GM23338 (cell line): ENCODE results near the gene EEPD1. TPM values are rescaled to one million over a fixed set of nuclear protein-coding genes. Genes with fewer than 3 reads are reported as not detected.
A peak's percentile ranks its signal among the peaks of the same experiment; 100 is the strongest.

ENCODE experiments used
- ATAC-seq: fragments of 200-7000 bp; cut with Tn5 transposase; 3 replicates; pipeline ENCODE4 v1.9.1; 2020
- DNase-seq: peaks from one replicate; pipeline ENCODE4 v3.0.0-alpha.2; 2015; ENCODE audit warnings: low spot score
- H2AFZ ChIP-seq: fragments of 200-600 bp; sonication (generic); 2 replicates; pipeline ENCODE4 v1.8.0; 2016; ENCODE audit warnings: antibody characterized with exemption, mild to moderate bottlenecking, moderate library complexity
- H3F3A ChIP-seq: fragments of 200-600 bp; sonication (generic); replicated peaks from 2 replicates; pipeline ENCODE4 v1.8.0; 2017; ENCODE audit warnings: antibody characterized with exemption, mixed run types, low read depth
- H3K27ac ChIP-seq: fragments of 200-600 bp; sonication (generic); 2 replicates; pipeline ENCODE4 v1.6.1; 2016; ENCODE audit warnings: low read depth
- H3K27me3 ChIP-seq: fragments of 200-600 bp; sonication (generic); 2 replicates; pipeline ENCODE4 v1.8.0; 2016; ENCODE audit warnings: mild to moderate bottlenecking, mixed run types, moderate library complexity; ENCODE audit not compliant: insufficient read depth
- H3K36me3 ChIP-seq: fragments of 200-600 bp; sonication (generic); 2 replicates; pipeline ENCODE4 v1.8.0; 2016; ENCODE audit warnings: mild to moderate bottlenecking; ENCODE audit not compliant: insufficient read depth
- H3K4me1 ChIP-seq: fragments of 200-600 bp; sonication (generic); 2 replicates; pipeline ENCODE4 v1.8.0; 2016; ENCODE audit warnings: mild to moderate bottlenecking, moderate library complexity; ENCODE audit not compliant: insufficient read depth
- H3K4me2 ChIP-seq: fragments of 200-600 bp; sonication (generic); 2 replicates; pipeline ENCODE4 v1.7.1; 2017; ENCODE audit warnings: mixed run types
- H3K4me3 ChIP-seq: fragments of 200-600 bp; sonication (generic); 2 replicates; pipeline ENCODE4 v1.6.1; 2016; ENCODE audit warnings: mixed run types
- H3K79me2 ChIP-seq: fragments of 200-600 bp; sonication (generic); replicated peaks from 2 replicates; pipeline ENCODE4 v1.8.0; 2017; ENCODE audit warnings: mild to moderate bottlenecking; ENCODE audit not compliant: insufficient read depth
- H3K9me2 ChIP-seq: fragments of 200-600 bp; sonication (generic); 2 replicates; pipeline ENCODE4 v1.8.0; 2017; ENCODE audit not compliant: insufficient read depth
- H4K20me1 ChIP-seq: fragments of 200-600 bp; sonication (generic); replicated peaks from 2 replicates; pipeline ENCODE4 v1.8.0; 2017; ENCODE audit warnings: mild to moderate bottlenecking; ENCODE audit not compliant: insufficient read depth
- H3K27ac Mint-ChIP-seq: 2 replicates; pipeline ENCODE4 v1.8.0; 2020; ENCODE audit warnings: inconsistent platforms, mild to moderate bottlenecking, moderate library complexity, mixed read lengths
- H3K27me3 Mint-ChIP-seq: 3 replicates; pipeline ENCODE4 v1.8.0; 2022; ENCODE audit warnings: low read depth, mild to moderate bottlenecking, moderate library complexity, mixed read lengths, inconsistent platforms; ENCODE audit not compliant: insufficient read depth, poor library complexity
- H3K36me3 Mint-ChIP-seq: 3 replicates; pipeline ENCODE4 v1.8.0; 2021; ENCODE audit warnings: low read depth, mild to moderate bottlenecking, inconsistent platforms, moderate library complexity, mixed read lengths
- H3K4me1 Mint-ChIP-seq: 3 replicates; pipeline ENCODE4 v1.8.0; 2020; ENCODE audit warnings: mild to moderate bottlenecking, inconsistent platforms, mixed read lengths
- H3K4me3 Mint-ChIP-seq: 3 replicates; pipeline ENCODE4 v1.8.0; 2021; ENCODE audit warnings: moderate library complexity, mild to moderate bottlenecking, inconsistent platforms, mixed read lengths
- H3K9me3 Mint-ChIP-seq: 3 replicates; pipeline ENCODE4 v1.8.0; 2020; ENCODE audit warnings: moderate library complexity, mild to moderate bottlenecking, inconsistent platforms, mixed read lengths
- CREB1 ChIP-seq: fragments of 250-450 bp; sonication (Bioruptor Pico); IDR thresholded peaks from 2 replicates; pipeline ENCODE4 v1.5.0; 2020; ENCODE audit warnings: low read depth, mild to moderate bottlenecking, moderate library complexity
- JUNB ChIP-seq: IDR thresholded peaks from one replicate; pipeline ENCODE4 v1.6.1; 2016; ENCODE audit warnings: antibody characterized with exemption; ENCODE audit not compliant: unreplicated experiment
- polyA plus RNA-seq: library from polyadenylated mRNA; unstranded; fragments of >200 nt; fragmentation: Nextera tagmentation; extraction: Ambion mirVana; gene quantifications from 2 replicates; pipeline ENCODE4 v1.2.1, GENCODE V29; 2016
- total RNA-seq: library from RNA; depleted of rRNA; stranded (reverse); fragments of >200 nt; shearing (Covaris generic); gene quantifications from 2 replicates; pipeline ENCODE4 v1.2.3, GENCODE V29; 2014
- TF ChIP-seq, protein P1 (sequence below): fragments of 250-450 bp; sonication (Bioruptor Pico); IDR thresholded peaks from 2 replicates; pipeline ENCODE4 v1.5.0; 2020; ENCODE audit warnings: mild to moderate bottlenecking, moderate library complexity

The EEPD1 gene
- total and polyA plus RNA-seq, 2 experiments from 2014 or later, result 4.1 to 17.1 TPM

DNA sequence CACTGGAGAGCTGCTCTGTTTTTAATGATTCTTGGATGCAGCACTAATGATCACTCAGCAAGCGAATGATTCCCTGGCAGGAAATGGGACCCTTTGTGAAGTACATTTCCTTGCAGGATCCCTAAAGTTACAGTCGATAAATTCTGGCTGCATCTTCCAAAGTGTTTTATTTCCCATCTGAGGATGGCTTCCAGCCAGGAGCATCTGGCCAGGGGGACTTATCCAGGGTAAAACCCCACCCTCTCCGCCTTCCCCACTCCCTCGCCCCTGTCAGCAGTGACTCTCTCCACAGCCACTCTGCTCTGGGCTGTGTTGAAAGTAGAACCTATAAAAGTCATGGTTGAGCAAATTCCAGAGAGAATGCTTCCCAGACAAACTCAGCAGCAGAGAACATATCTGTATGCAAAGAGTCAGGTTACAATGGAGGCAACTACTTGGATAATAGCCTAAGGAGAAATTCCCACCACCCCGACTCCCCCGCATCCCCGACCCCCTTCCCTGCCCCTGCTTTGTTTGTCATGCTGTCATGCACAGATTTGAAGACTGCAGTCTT lies 125.6 kb downstream of the EEPD1 start (continued):
- TF ChIP-seq, protein P1, sequence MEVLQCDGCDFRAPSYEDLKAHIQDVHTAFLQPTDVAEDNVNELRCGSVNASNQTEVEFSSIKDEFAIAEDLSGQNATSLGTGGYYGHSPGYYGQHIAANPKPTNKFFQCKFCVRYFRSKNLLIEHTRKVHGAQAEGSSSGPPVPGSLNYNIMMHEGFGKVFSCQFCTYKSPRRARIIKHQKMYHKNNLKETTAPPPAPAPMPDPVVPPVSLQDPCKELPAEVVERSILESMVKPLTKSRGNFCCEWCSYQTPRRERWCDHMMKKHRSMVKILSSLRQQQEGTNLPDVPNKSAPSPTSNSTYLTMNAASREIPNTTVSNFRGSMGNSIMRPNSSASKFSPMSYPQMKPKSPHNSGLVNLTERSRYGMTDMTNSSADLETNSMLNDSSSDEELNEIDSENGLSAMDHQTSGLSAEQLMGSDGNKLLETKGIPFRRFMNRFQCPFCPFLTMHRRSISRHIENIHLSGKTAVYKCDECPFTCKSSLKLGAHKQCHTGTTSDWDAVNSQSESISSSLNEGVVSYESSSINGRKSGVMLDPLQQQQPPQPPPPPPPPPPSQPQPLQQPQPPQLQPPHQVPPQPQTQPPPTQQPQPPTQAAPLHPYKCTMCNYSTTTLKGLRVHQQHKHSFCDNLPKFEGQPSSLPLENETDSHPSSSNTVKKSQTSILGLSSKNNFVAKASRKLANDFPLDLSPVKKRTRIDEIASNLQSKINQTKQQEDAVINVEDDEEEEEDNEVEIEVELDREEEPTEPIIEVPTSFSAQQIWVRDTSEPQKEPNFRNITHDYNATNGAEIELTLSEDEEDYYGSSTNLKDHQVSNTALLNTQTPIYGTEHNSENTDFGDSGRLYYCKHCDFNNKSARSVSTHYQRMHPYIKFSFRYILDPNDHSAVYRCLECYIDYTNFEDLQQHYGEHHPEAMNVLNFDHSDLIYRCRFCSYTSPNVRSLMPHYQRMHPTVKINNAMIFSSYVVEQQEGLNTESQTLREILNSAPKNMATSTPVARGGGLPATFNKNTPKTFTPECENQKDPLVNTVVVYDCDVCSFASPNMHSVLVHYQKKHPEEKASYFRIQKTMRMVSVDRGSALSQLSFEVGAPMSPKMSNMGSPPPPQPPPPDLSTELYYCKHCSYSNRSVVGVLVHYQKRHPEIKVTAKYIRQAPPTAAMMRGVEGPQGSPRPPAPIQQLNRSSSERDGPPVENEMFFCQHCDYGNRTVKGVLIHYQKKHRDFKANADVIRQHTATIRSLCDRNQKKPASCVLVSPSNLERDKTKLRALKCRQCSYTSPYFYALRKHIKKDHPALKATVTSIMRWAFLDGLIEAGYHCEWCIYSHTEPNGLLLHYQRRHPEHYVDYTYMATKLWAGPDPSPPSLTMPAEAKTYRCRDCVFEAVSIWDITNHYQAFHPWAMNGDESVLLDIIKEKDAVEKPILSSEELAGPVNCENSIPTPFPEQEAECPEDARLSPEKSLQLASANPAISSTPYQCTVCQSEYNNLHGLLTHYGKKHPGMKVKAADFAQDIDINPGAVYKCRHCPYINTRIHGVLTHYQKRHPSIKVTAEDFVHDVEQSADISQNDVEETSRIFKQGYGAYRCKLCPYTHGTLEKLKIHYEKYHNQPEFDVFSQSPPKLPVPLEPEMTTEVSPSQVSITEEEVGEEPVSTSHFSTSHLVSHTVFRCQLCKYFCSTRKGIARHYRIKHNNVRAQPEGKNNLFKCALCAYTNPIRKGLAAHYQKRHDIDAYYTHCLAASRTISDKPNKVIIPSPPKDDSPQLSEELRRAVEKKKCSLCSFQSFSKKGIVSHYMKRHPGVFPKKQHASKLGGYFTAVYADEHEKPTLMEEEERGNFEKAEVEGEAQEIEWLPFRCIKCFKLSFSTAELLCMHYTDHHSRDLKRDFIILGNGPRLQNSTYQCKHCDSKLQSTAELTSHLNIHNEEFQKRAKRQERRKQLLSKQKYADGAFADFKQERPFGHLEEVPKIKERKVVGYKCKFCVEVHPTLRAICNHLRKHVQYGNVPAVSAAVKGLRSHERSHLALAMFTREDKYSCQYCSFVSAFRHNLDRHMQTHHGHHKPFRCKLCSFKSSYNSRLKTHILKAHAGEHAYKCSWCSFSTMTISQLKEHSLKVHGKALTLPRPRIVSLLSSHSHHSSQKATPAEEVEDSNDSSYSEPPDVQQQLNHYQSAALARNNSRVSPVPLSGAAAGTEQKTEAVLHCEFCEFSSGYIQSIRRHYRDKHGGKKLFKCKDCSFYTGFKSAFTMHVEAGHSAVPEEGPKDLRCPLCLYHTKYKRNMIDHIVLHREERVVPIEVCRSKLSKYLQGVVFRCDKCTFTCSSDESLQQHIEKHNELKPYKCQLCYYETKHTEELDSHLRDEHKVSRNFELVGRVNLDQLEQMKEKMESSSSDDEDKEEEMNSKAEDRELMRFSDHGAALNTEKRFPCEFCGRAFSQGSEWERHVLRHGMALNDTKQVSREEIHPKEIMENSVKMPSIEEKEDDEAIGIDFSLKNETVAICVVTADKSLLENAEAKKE (CRISPR knock-in tag), result no peak
- no peak for TF ChIP-seq JUNB
- no peak for TF ChIP-seq CREB1 (CRISPR knock-in tag)

GRCh38 chr7:36279200-36279925 lies 126.3 kb downstream of the EEPD1 start:
- Histone ChIP-seq H3K4me1 (peaks cover 80% of the 10 kb centered on the region), H3K9me2 (no peaks in the 10 kb centered on the region; the same call in 1 of the 2 replicates), H3K4me2 (no peak overlapping the region; the same call in 1 of the 2 replicates), H3K4me3 (no peak overlapping the region), H3K79me2 (no peaks in the 10 kb centered on the region), H3K27ac (no peak overlapping the region), H3K36me3 (no peaks in the 10 kb centered on the region), H4K20me1 (no peaks in the 10 kb centered on the region), H3F3A (peaks cover 9% of the 10 kb centered on the region), H3K27me3 (no peaks in the 10 kb centered on the region), H2AFZ (no peak overlapping the region)
- Mint-ChIP-seq H3K27me3 (peaks cover 20% of the 10 kb centered on the region), H3K4me1 (peaks cover 92% of the 10 kb centered on the region), H3K36me3 (0 out of 3 replicates have a peak, but pooled peaks cover 3% of the 10 kb centered on the region), H3K9me3 (no peaks in the 10 kb centered on the region), H3K4me3 (peak overlapping the region; percentile 20; the same call in 1 of the 3 replicates), H3K27ac (peak overlapping the region; percentile 98)
- no peak for DNase-seq
- no peak for ATAC-seq
- TF ChIP-seq, protein P1 (CRISPR knock-in tag), result no peak
